ENCODE data around the gene CD101. TPM values are rescaled to one million over a fixed set of nuclear protein-coding genes. Genes with fewer than 3 reads are reported as not detected.

Gene CD101
- total RNA-seq, 3 donors from 2014 or later, result 0.32 to 3.9 (median 0.73) TPM

GRCh38 chr1:116990612-116991151 lies 10.9 kb upstream of the CD101 start:
- intact Hi-C loops (cut with DNase I; ENCODE audit: low total_unique reads), result no loop called here
- H3K4me3 ChIP-seq, result no peak overlapping the region
- peak overlapping the region; percentile 67 to 82 for H3K27ac ChIP-seq
- no peaks in the 10 kb centered on the region for H3K9me3 ChIP-seq
- peak; percentile 63 to 77 for DNase-seq (ENCODE audit: low spot score in 2 of 2)
- H3K36me3 ChIP-seq, result no peaks in the 10 kb centered on the region
- no peaks in the 10 kb centered on the region for H3K27me3 ChIP-seq
- TF ChIP-seq POLR2AphosphoS5 (IDR thresholded peaks at IDR 0.05) (peak in 2 of 3 donors; percentile 34 to 82), CTCF (IDR thresholded peaks at IDR 0.05) (no peak)
- H3K4me1 ChIP-seq, result no peaks in the 10 kb centered on the region

GRCh38 chr1:116991171-116991845 lies 10.3 kb upstream of the CD101 start:
- H3K27ac ChIP-seq, result peak overlapping the region in 1 of 2 donors; percentile 67
- no peaks in the 10 kb centered on the region for H3K9me3 ChIP-seq
- no peaks in the 10 kb centered on the region for H3K4me1 ChIP-seq
- no peak for DNase-seq (ENCODE audit: low spot score in 2 of 2)
- intact Hi-C loops (cut with DNase I; ENCODE audit: low total_unique reads), result no loop called here
- H3K4me3 ChIP-seq, result no peak overlapping the region
- no peak for TF ChIP-seq POLR2A (IDR thresholded peaks at IDR 0.05)
- no peak for TF ChIP-seq CTCF (IDR thresholded peaks at IDR 0.05)
- no peak for TF ChIP-seq POLR2AphosphoS5 (IDR thresholded peaks at IDR 0.05)
- H3K27me3 ChIP-seq, result no peaks in the 10 kb centered on the region
- no peaks in the 10 kb centered on the region for H3K36me3 ChIP-seq

GRCh38 chr1:116991918-116992317 lies 9.6 kb upstream of the CD101 start:
- Histone ChIP-seq H3K4me1 (no peaks in the 10 kb centered on the region), H3K4me3 (no peak overlapping the region), H3K9me3 (no peaks in the 10 kb centered on the region), H3K27me3 (no peaks in the 10 kb centered on the region), H3K27ac (no peak overlapping the region), H3K36me3 (no peaks in the 10 kb centered on the region)
- no peak for DNase-seq (ENCODE audit: low spot score in 2 of 2)
- TF ChIP-seq POLR2A (IDR thresholded peaks at IDR 0.05) (no peak), POLR2AphosphoS5 (IDR thresholded peaks at IDR 0.05) (no peak), CTCF (IDR thresholded peaks at IDR 0.05) (no peak)
- intact Hi-C loops (cut with DNase I; ENCODE audit: low total_unique reads), result no loop called here

GRCh38 chr1:116993286-116993685 lies 8.3 kb upstream of the CD101 start:
- intact Hi-C loops (cut with DNase I; ENCODE audit: low total_unique reads), result no loop called here
- H3K4me1 ChIP-seq, result no peaks in the 10 kb centered on the region

More at GRCh38 chr1:116993286-116993685, 8.3 kb upstream of the CD101 start:
- Histone ChIP-seq H3K36me3 (no peaks in the 10 kb centered on the region), H3K27me3 (no peaks in the 10 kb centered on the region), H3K9me3 (no peaks in the 10 kb centered on the region), H3K27ac (no peak overlapping the region), H3K4me3 (no peak overlapping the region)
- DNase-seq (ENCODE audit: low spot score in 2 of 2), result no peak
- TF ChIP-seq POLR2A (IDR thresholded peaks at IDR 0.05) (no peak), POLR2AphosphoS5 (IDR thresholded peaks at IDR 0.05) (no peak), CTCF (IDR thresholded peaks at IDR 0.05) (no peak)
